ENCODE data around the gene CCDC167. TPM values are rescaled to one million over a fixed set of nuclear protein-coding genes. Genes with fewer than 3 reads are reported as not detected.

CCDC167 gene
- total RNA-seq, 2 donors from 2014 or later = 7.6 to 10.9 TPM

DNA sequence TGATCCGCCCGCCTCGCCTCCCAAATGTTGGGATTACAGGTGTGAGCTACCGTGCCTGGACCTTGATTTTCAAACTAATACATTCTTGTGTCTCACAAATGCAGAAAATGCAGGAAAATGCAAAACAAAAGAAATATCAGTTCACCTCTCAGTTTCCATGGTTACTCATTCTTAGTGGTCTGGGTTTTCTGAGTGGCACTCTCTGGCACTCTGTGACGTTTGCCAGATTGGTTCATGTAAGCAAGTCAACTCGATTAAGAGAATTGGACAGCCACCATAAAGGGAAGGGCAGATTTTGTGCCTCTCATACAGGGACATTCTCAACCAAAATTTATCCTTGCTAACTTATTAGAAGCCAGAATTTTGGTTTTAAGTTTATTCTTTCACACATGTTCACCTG, 58.0 kb downstream of the CCDC167 start:
- TF ChIP-seq POLR2A (IDR thresholded peaks at IDR 0.05) = no peak
- TF ChIP-seq, protein P1, sequence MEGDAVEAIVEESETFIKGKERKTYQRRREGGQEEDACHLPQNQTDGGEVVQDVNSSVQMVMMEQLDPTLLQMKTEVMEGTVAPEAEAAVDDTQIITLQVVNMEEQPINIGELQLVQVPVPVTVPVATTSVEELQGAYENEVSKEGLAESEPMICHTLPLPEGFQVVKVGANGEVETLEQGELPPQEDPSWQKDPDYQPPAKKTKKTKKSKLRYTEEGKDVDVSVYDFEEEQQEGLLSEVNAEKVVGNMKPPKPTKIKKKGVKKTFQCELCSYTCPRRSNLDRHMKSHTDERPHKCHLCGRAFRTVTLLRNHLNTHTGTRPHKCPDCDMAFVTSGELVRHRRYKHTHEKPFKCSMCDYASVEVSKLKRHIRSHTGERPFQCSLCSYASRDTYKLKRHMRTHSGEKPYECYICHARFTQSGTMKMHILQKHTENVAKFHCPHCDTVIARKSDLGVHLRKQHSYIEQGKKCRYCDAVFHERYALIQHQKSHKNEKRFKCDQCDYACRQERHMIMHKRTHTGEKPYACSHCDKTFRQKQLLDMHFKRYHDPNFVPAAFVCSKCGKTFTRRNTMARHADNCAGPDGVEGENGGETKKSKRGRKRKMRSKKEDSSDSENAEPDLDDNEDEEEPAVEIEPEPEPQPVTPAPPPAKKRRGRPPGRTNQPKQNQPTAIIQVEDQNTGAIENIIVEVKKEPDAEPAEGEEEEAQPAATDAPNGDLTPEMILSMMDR (IDR thresholded peaks at IDR 0.05) = no peak
- Histone ChIP-seq H3K4me1 (peaks cover 53% of the 10 kb centered on the region), H3K27ac (no peak overlapping the region), H3K4me3 (no peak overlapping the region), H3K9me3 (no peaks in the 10 kb centered on the region), H3K36me3 (replicated peaks in 1 of 2; ENCODE audit: insufficient read depth in 1 of 2, low read depth in 2 of 2) (peaks cover 3 to 6% of the 10 kb centered on the region in 2 donors), H3K27me3 (no peaks in the 10 kb centered on the region)
- no peak for ATAC-seq
- intact Hi-C loops (cut with DNase I) = no loop called here
- 74 to 79% methylated on average over 6 of the region's 6 CpGs for WGBS, 2 donors
- DNase-seq = no peak

DNA sequence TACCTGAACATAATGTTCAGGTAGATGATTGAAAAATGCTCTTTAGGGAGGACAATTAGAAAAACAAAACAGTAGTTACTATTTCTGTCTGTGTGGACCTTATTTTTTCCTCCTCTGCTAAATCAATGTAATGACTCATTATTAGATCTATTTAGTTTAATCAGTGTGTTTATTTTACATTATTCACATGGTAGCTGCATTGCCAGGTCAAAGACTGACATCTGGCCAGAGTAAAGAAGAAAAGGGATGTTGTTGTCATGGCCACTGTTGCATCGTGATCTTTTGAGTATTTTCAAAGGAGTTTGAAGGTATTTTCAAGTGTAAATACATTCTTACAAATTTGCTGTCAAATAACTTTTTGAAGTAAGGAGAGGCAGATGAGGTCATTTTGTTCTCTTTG, 60.8 kb downstream of the CCDC167 start:
- Histone ChIP-seq H3K4me3 (no peak overlapping the region), H3K27ac (peak overlapping the region in 2 of 4 donors; percentile 29 to 42), H3K27me3 (no peaks in the 10 kb centered on the region), H3K36me3 (replicated peaks in 1 of 2; ENCODE audit: insufficient read depth in 1 of 2, low read depth in 2 of 2) (peaks cover 0 to 6% of the 10 kb centered on the region in 2 donors), H3K9me3 (no peaks in the 10 kb centered on the region), H3K4me1 (peaks cover 61% of the 10 kb centered on the region)
- WGBS, 2 donors = 14 to 15% methylated on average over 1 of the region's 1 CpG
- ATAC-seq (peak; percentile 45), DNase-seq (no peak)
- intact Hi-C loops (cut with DNase I) = no loop called here
- TF ChIP-seq, protein P1 (IDR thresholded peaks at IDR 0.05) = no peak
- TF ChIP-seq POLR2A (IDR thresholded peaks at IDR 0.05) = no peak

DNA sequence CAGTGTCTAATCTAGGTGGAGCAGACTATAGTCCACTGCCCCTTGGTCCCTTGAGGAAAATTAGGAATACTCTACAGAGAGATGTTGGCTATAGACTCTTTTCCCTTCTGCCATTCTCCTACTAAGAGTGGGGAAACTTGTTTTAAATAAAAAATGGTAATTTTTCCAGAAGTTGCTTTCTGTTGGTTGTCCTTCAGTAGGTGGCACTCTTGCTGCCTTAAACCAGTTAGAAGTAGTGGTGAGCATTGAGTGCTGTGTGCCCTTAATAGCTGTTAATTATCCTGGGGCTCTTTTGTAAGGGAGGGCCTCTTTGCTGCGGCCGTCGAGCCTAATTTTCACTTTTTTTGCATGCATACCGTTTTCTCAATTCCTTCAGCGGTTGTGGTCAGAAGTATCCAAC, 63.9 kb downstream of the CCDC167 start:
- peaks cover 0 to 6% of the 10 kb centered on the region in 2 donors for H3K36me3 ChIP-seq (replicated peaks in 1 of 2; ENCODE audit: insufficient read depth in 1 of 2, low read depth in 2 of 2)
- no peak for DNase-seq
- H3K27me3 ChIP-seq = no peaks in the 10 kb centered on the region
- peaks cover 54% of the 10 kb centered on the region for H3K4me1 ChIP-seq
- TF ChIP-seq, protein P1 (IDR thresholded peaks at IDR 0.05) = no peak
- TF ChIP-seq POLR2A (IDR thresholded peaks at IDR 0.05) = no peak
- H3K9me3 ChIP-seq = no peaks in the 10 kb centered on the region
- intact Hi-C loops (cut with DNase I) = no loop called here
- H3K27ac ChIP-seq = no peak overlapping the region
- no peak overlapping the region for H3K4me3 ChIP-seq
- ATAC-seq = no peak
- 79 to 87% methylated on average over 5 of the region's 5 CpGs for WGBS, 2 donors

DNA sequence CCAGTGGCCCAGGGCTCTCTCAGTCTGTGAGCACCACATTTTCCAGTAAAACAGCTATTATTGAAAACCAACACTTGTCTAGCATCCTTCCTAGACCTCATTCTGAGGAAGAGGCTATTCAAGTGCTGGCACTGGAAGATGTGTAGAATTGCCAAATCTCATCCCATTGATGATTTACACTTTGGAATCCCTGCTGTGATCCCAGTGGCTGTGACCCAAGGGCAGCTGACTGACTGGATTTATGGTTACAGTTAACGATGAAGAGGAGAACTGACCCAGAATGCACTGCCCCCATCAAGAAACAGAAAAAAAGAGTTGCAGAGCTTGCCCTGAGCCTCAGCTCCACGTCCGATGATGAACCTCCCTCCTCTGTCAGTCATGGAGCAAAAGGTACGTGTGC, 64.3 kb downstream of the CCDC167 start:
- Histone ChIP-seq H3K4me1 (peaks cover 50% of the 10 kb centered on the region), H3K27ac (no peak overlapping the region), H3K27me3 (no peaks in the 10 kb centered on the region), H3K9me3 (no peaks in the 10 kb centered on the region), H3K4me3 (no peak overlapping the region), H3K36me3 (replicated peaks in 1 of 2; ENCODE audit: insufficient read depth in 1 of 2, low read depth in 2 of 2) (peaks cover 0 to 6% of the 10 kb centered on the region in 2 donors)
- ATAC-seq (no peak), DNase-seq (no peak)
- intact Hi-C loops (cut with DNase I) = no loop called here
- TF ChIP-seq, protein P1 (IDR thresholded peaks at IDR 0.05) = no peak
- no peak for TF ChIP-seq POLR2A (IDR thresholded peaks at IDR 0.05)
- 64 to 75% methylated on average over 4 of the region's 4 CpGs for WGBS, 2 donors

DNA sequence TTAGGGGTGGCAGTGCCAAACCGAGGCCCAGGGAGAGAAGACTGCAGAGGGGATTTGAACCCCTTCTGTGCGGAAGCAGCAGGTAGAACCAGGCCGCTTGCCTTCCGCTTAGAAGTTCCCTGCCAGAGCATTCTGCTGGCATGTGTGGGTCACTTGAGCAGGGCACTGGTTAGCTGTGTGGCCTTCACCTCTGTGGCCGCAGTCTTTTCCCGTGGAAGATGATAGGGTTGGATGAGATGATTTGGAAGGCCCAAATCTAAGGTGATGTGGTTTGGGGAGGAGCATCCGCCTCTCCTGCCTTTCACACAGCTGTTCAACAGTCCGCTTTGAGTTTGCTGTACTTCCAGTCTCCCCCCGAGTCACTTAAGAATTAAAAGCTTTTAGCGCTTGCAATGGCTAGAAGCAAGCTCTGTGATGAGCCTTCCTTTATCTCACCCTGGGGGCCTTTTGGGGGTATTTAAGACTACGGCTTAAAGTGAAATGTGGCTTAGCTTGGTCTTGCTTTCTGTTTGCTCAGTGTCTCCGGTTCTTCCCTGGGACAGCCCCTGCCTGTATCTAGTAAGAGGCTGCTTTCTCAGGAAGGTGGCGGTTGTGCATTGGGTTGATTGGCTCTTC, 65.9 kb downstream of the CCDC167 start:
- H3K4me3 ChIP-seq = peak overlapping the region; percentile 59 to 88
- TF ChIP-seq POLR2A (IDR thresholded peaks at IDR 0.05) = no peak
- TF ChIP-seq, protein P1 (IDR thresholded peaks at IDR 0.05) = no peak
- ATAC-seq = peak; percentile 28
- peaks cover 34% of the 10 kb centered on the region for H3K4me1 ChIP-seq
- intact Hi-C loops (cut with DNase I) = no loop called here
- peaks cover 0 to 6% of the 10 kb centered on the region in 2 donors for H3K36me3 ChIP-seq (replicated peaks in 1 of 2; ENCODE audit: insufficient read depth in 1 of 2, low read depth in 2 of 2)
- DNase-seq = peak in 3 of 4 donors; percentile 27 to 28 (median 28)
- H3K27me3 ChIP-seq = no peaks in the 10 kb centered on the region
- H3K9me3 ChIP-seq = no peaks in the 10 kb centered on the region
- peak overlapping the region; percentile 78 to 90 (median 84) for H3K27ac ChIP-seq
- 5 to 15% methylated on average over 8 to 13 of the region's 13 CpGs for WGBS, 2 donors
